ENCODE results near the gene ARPC4.

GRCh38 chr3:9780910-9781309, 12.0 kb upstream of the ARPC4 start:
- TF ChIP-seq GATA2 (IDR thresholded peaks at IDR 0.05; ENCODE audit: insufficient read depth, insufficient read length, low read depth, low read length) = no peak
- no peak for TF ChIP-seq CTCF (IDR thresholded peaks at IDR 0.05; ENCODE audit: extremely low read depth in 1 of 2, insufficient read depth in 1 of 2, low read depth in 1 of 2, low read length in 2 of 2)
- TF ChIP-seq EZH2 (IDR thresholded peaks at IDR 0.05; ENCODE audit: borderline replicate concordance, low read depth, low read length, severe bottlenecking) = no peak
- TF ChIP-seq POLR2AphosphoS5 (IDR thresholded peaks at IDR 0.05; ENCODE audit: insufficient read depth, low read depth, low read length) = no peak
